Head of caudate nucleus (tissue), 42 donors: ENCODE data around the gene DCAF8L2.

ENCODE experiments used
- DNase-seq, 42 donors: peaks; one replicate each; pipeline versions ENCODE4 v3.0.0 to v3.0.0-alpha.2; 2020 to 2021; ENCODE audit warnings: mixed read lengths in 7 of 42
- intact Hi-C: fragments of 100-400 bp; cut with DNase I; formaldehyde crosslinking; loops from one replicate; pipeline ENCODE4 v1.15.0; 2022

DCAF8L2 gene

GRCh38 chrX:27797575-27797974 lies 207.4 kb downstream of the DCAF8L2 start:
- intact Hi-C loops: no loop called here
- DNase-seq: no peak
